HEK293 (cell line): Measurements from ENCODE around the gene RTP1.

Experiments
- CTCF ChIA-PET: fragments of 350-600 bp; formaldehyde crosslinking; extraction: SDS; loops from one replicate; lab custom pipeline; 2021; ENCODE audit warnings: antibody characterized with exemption; lab: Yijun Ruan, JAX
- POLR2A ChIA-PET: fragments of 300-600 bp; formaldehyde crosslinking; extraction: SDS; loops from one replicate; lab custom pipeline; 2020; ENCODE audit warnings: antibody characterized with exemption, inconsistent platforms; lab: Yijun Ruan, JAX
- H3K27ac ChIP-seq: fragments of 200-500 bp; sonication (Bioruptor generic); 2 replicates; pipeline ENCODE4 v1.5.1; 2014; ENCODE audit warnings: low read depth, low read length, control low read depth, inconsistent platforms; ENCODE audit errors: extremely low read depth
- H3K36me3 ChIP-seq, 2 experiments: fragments of 200-500 bp in 1 of 2; sonication (Bioruptor generic) in 1 of 2; 1 replicate in 1 of 2; 2 replicates in 1 of 2; pipeline ENCODE4 v1.5.1; 2014 to 2017; ENCODE audit warnings: inconsistent platforms in 2 of 2, low read length in 2 of 2; ENCODE audit not compliant: control insufficient read depth in 2 of 2, insufficient read depth in 1 of 2
- H3K4me1 ChIP-seq: fragments of 200-500 bp; sonication (Bioruptor generic); 2 replicates; pipeline ENCODE4 v1.5.1; 2014; ENCODE audit warnings: mild to moderate bottlenecking, low read length, inconsistent platforms; ENCODE audit not compliant: control insufficient read depth, insufficient read depth
- H3K4me3 ChIP-seq: 2 replicates; pipeline ENCODE4 v1.5.1; 2011; ENCODE audit warnings: low read depth, mild to moderate bottlenecking, control low read depth, low read length, moderate library complexity
- H3K9me3 ChIP-seq: fragments of 200-500 bp; sonication (Bioruptor generic); 2 replicates; pipeline ENCODE4 v1.5.1; 2014; ENCODE audit warnings: low read depth, low read length, inconsistent platforms; ENCODE audit not compliant: control insufficient read depth, insufficient read depth
- GFI1B ChIP-seq: fragments of 450-650 bp; formaldehyde crosslinking; IDR thresholded peaks from 2 replicates; pipeline ENCODE4 v1.5.1; 2016; ENCODE audit warnings: missing biosample characterization, missing genetic modification characterization
- HOXA7 ChIP-seq: sonication (generic); formaldehyde crosslinking; IDR thresholded peaks from 2 replicates; pipeline ENCODE4 v1.8.1; 2022; ENCODE audit warnings: missing genetic modification reagents, borderline replicate concordance
- KLF10 ChIP-seq: fragments of 450-650 bp; IDR thresholded peaks from 2 replicates; pipeline ENCODE4 v1.5.1; 2018; ENCODE audit warnings: missing biosample characterization, mild to moderate bottlenecking, missing genetic modification characterization
- SCRT1 ChIP-seq: fragments of 450-650 bp; formaldehyde crosslinking; IDR thresholded peaks from 2 replicates; pipeline ENCODE4 v1.5.1; 2016; ENCODE audit warnings: missing biosample characterization, missing genetic modification characterization, borderline replicate concordance
- TRIM28 ChIP-seq: IDR thresholded peaks from 2 replicates; pipeline ENCODE4 v1.6.1; 2011; ENCODE audit warnings: low read length, control low read depth, borderline replicate concordance
- ZBTB20 ChIP-seq: fragments of 450-650 bp; formaldehyde crosslinking; IDR thresholded peaks from 2 replicates; pipeline ENCODE4 v1.5.1; 2016; ENCODE audit warnings: missing biosample characterization, missing genetic modification characterization
- ZFP3 ChIP-seq: fragments of 450-650 bp; formaldehyde crosslinking; IDR thresholded peaks from 2 replicates; pipeline ENCODE4 v1.5.1; 2016; ENCODE audit warnings: low read depth, missing biosample characterization, missing genetic modification characterization
- ZNF302 ChIP-seq: fragments of 450-650 bp; formaldehyde crosslinking; IDR thresholded peaks from 2 replicates; pipeline ENCODE4 v1.5.1; 2016; ENCODE audit warnings: missing biosample characterization, missing genetic modification characterization, low read depth
- ZNF341 ChIP-seq: fragments of 450-650 bp; formaldehyde crosslinking; IDR thresholded peaks from 2 replicates; pipeline ENCODE4; 2016; ENCODE audit warnings: low read depth, missing biosample characterization, missing genetic modification characterization
- ZNF354C ChIP-seq: fragments of 450-650 bp; formaldehyde crosslinking; IDR thresholded peaks from 2 replicates; pipeline ENCODE4 v1.5.1; 2016; ENCODE audit warnings: missing biosample characterization, missing genetic modification characterization, low read depth, borderline replicate concordance
- ZNF366 ChIP-seq: fragments of 450-650 bp; formaldehyde crosslinking; conservative IDR thresholded peaks from 2 replicates; pipeline ENCODE4 v1.5.1; 2016; ENCODE audit warnings: missing biosample characterization, missing genetic modification characterization
- ZNF501 ChIP-seq: fragments of 450-650 bp; formaldehyde crosslinking; IDR thresholded peaks from 2 replicates; pipeline ENCODE4 v1.5.1; 2016; ENCODE audit warnings: missing biosample characterization, missing genetic modification characterization
- ZNF510 ChIP-seq: fragments of 450-650 bp; formaldehyde crosslinking; IDR thresholded peaks from 2 replicates; pipeline ENCODE4 v1.5.1; 2018; ENCODE audit warnings: mild to moderate bottlenecking, missing genetic modification characterization, missing biosample characterization; ENCODE audit not compliant: insufficient replicate concordance
- ZNF555 ChIP-seq: fragments of 450-650 bp; formaldehyde crosslinking; conservative IDR thresholded peaks from 2 replicates; pipeline ENCODE4 v1.5.1; 2017; ENCODE audit warnings: missing biosample characterization, mild to moderate bottlenecking, missing genetic modification characterization, inconsistent platforms
- TF ChIP-seq, protein P1 (sequence below): fragments of 450-650 bp; formaldehyde crosslinking; IDR thresholded peaks from 2 replicates; pipeline ENCODE4 v1.5.1; 2016; ENCODE audit warnings: missing biosample characterization, missing genetic modification characterization
- TF ChIP-seq, protein P2 (sequence below): fragments of 450-650 bp; formaldehyde crosslinking; IDR thresholded peaks from 2 replicates; pipeline ENCODE4 v1.5.1; 2016; ENCODE audit warnings: missing biosample characterization, missing genetic modification characterization, low read depth
- TF ChIP-seq, protein P3 (sequence below): fragments of 450-650 bp; IDR thresholded peaks from 2 replicates; pipeline ENCODE4 v1.5.1; 2018; ENCODE audit warnings: missing biosample characterization, mild to moderate bottlenecking, missing genetic modification characterization
- TF ChIP-seq, protein P4 (sequence below): fragments of 450-650 bp; formaldehyde crosslinking; conservative IDR thresholded peaks from 2 replicates; pipeline ENCODE4 v1.5.1; 2016; ENCODE audit warnings: low read depth, missing biosample characterization, missing genetic modification characterization
- TF ChIP-seq, protein P5 (sequence below): fragments of 450-650 bp; formaldehyde crosslinking; IDR thresholded peaks from 2 replicates; pipeline ENCODE4 v1.5.1; 2016; ENCODE audit warnings: missing biosample characterization, missing genetic modification characterization, borderline replicate concordance

The RTP1 gene

DNA sequence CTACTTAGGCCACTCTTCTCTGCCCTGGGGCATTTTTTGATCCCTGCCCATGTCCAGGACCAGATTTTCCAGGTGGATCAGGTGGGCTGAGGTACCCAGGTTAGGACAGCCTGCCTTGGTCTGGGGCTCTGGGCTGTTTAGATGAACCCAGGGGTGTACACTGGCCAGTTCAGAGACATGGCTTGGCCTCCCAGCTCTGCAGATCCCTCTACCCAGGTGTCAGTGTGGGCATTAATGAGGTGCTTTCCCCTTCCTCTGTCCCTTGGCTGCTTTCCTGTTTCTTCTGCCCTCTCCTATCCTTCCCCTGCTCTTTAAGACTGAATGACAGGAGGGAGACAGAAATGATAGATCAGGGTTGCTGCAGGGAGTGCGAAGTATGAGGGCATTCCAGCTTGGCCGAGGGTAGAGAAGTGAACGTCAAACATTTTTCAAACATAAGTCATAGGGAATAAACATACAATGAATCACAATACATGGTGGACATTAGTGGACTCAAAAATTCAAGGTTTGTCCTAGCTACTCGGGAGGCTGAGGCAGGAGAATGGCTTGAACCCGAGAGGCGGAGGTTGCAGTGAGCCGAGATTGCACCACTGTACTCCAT is 30.5 kb downstream of the RTP1 start:
- no peak for TF ChIP-seq HOXA7
- no peak overlapping the region for H3K27ac ChIP-seq
- ChIA-PET CTCF (interaction anchor here (1.1 kb wide), 1 partner anchor 486 kb away, joined by 3 read pairs; no protein-coding TSS in a partner anchor), POLR2A (no interaction called here)
- H3K4me3 ChIP-seq: no peak overlapping the region
- H3K4me1 ChIP-seq: no peaks in the 10 kb centered on the region
- no peaks in the 10 kb centered on the region for H3K9me3 ChIP-seq
- H3K36me3 ChIP-seq: no peaks in the 10 kb centered on the region

DNA sequence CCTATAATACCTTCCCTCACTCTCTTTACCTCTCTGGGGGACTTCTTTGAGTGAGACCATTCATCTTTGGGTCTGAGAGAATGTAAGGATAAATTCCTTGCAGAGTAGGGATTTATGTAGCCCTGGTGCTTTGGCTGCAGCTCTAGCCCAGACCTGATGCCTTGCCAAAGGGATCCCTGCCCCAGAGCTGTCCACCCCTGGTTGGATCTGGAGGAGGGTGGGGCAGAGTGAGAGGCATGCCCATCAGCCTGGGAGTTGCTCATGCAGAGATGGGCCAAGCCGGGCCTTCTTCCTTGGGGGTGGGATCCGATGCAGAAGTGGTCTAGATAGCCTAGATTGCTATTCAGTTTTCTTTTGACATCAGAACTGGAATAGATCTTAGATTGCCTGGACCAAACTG is 31.5 kb downstream of the RTP1 start:
- POLR2A ChIA-PET: no interaction called here
- H3K4me1 ChIP-seq: no peaks in the 10 kb centered on the region
- no peak overlapping the region for H3K4me3 ChIP-seq
- no peaks in the 10 kb centered on the region for H3K9me3 ChIP-seq
- CTCF ChIA-PET: interaction anchor here (1.1 kb wide), 1 partner anchor 485 kb away, joined by 3 read pairs; no protein-coding TSS in a partner anchor
- H3K27ac ChIP-seq: no peak overlapping the region
- no peaks in the 10 kb centered on the region for H3K36me3 ChIP-seq
- TF ChIP-seq ZNF341 (no peak), GFI1B (tag by site-specific recombination) (no peak), ZNF555 (no peak), ZNF302 (tag by site-specific recombination) (no peak), KLF10 (tag by site-specific recombination) (no peak), ZFP3 (tag by site-specific recombination) (no peak), ZNF510 (tag by site-specific recombination) (no peak), HOXA7 (no peak)
- TF ChIP-seq, protein P1, sequence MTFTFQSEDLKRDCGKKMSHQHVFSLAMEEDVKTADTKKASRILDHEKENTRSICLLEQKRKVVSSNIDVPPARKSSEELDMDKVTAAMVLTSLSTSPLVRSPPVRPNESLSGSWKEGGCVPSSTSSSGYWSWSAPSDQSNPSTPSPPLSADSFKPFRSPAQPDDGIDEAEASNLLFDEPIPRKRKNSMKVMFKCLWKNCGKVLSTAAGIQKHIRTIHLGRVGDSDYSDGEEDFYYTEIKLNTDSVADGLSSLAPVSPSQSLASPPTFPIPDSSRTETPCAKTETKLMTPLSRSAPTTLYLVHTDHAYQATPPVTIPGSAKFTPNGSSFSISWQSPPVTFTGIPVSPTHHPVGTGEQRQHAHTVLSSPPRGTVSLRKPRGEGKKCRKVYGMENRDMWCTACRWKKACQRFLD (tag by site-specific recombination): no peak
- TF ChIP-seq, protein P2, sequence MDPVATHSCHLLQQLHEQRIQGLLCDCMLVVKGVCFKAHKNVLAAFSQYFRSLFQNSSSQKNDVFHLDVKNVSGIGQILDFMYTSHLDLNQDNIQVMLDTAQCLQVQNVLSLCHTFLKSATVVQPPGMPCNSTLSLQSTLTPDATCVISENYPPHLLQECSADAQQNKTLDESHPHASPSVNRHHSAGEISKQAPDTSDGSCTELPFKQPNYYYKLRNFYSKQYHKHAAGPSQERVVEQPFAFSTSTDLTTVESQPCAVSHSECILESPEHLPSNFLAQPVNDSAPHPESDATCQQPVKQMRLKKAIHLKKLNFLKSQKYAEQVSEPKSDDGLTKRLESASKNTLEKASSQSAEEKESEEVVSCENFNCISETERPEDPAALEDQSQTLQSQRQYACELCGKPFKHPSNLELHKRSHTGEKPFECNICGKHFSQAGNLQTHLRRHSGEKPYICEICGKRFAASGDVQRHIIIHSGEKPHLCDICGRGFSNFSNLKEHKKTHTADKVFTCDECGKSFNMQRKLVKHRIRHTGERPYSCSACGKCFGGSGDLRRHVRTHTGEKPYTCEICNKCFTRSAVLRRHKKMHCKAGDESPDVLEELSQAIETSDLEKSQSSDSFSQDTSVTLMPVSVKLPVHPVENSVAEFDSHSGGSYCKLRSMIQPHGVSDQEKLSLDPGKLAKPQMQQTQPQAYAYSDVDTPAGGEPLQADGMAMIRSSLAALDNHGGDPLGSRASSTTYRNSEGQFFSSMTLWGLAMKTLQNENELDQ (tag by site-specific recombination): no peak
- TF ChIP-seq, protein P3, sequence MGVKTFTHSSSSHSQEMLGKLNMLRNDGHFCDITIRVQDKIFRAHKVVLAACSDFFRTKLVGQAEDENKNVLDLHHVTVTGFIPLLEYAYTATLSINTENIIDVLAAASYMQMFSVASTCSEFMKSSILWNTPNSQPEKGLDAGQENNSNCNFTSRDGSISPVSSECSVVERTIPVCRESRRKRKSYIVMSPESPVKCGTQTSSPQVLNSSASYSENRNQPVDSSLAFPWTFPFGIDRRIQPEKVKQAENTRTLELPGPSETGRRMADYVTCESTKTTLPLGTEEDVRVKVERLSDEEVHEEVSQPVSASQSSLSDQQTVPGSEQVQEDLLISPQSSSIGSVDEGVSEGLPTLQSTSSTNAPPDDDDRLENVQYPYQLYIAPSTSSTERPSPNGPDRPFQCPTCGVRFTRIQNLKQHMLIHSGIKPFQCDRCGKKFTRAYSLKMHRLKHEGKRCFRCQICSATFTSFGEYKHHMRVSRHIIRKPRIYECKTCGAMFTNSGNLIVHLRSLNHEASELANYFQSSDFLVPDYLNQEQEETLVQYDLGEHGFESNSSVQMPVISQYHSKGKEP: no peak
- TF ChIP-seq, all 188 proteins: peak for 0

DNA sequence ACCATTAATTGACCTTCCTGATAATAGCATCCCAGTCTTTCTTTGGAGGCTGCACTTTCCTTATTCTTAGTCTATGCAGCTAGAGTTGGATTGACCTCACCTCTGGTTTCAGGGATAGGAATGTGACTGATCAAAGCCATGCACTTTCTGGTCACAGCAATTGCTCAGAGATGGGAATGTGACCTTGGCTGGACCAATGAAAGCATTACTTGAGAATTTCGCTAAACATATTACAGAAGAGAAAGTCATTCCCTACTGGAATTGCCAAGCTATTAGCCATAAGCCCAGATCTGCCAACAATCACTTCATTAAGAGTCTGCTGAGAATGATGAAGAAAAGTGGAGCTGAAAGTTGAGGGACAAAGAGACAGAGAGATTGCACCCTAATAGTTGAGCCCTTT is 32.7 kb downstream of the RTP1 start:
- TF ChIP-seq, protein P4, sequence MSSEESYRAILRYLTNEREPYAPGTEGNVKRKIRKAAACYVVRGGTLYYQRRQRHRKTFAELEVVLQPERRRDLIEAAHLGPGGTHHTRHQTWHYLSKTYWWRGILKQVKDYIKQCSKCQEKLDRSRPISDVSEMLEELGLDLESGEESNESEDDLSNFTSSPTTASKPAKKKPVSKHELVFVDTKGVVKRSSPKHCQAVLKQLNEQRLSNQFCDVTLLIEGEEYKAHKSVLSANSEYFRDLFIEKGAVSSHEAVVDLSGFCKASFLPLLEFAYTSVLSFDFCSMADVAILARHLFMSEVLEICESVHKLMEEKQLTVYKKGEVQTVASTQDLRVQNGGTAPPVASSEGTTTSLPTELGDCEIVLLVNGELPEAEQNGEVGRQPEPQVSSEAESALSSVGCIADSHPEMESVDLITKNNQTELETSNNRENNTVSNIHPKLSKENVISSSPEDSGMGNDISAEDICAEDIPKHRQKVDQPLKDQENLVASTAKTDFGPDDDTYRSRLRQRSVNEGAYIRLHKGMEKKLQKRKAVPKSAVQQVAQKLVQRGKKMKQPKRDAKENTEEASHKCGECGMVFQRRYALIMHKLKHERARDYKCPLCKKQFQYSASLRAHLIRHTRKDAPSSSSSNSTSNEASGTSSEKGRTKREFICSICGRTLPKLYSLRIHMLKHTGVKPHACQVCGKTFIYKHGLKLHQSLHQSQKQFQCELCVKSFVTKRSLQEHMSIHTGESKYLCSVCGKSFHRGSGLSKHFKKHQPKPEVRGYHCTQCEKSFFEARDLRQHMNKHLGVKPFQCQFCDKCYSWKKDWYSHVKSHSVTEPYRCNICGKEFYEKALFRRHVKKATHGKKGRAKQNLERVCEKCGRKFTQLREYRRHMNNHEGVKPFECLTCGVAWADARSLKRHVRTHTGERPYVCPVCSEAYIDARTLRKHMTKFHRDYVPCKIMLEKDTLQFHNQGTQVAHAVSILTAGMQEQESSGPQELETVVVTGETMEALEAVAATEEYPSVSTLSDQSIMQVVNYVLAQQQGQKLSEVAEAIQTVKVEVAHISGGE (tag by site-specific recombination): no peak
- TF ChIP-seq ZBTB20 (tag by site-specific recombination) (no peak), ZNF366 (tag by site-specific recombination) (no peak), ZNF354C (tag by site-specific recombination) (no peak), ZNF501 (tag by site-specific recombination) (no peak), TRIM28 (no peak), SCRT1 (tag by site-specific recombination) (no peak)
- TF ChIP-seq, protein P5, sequence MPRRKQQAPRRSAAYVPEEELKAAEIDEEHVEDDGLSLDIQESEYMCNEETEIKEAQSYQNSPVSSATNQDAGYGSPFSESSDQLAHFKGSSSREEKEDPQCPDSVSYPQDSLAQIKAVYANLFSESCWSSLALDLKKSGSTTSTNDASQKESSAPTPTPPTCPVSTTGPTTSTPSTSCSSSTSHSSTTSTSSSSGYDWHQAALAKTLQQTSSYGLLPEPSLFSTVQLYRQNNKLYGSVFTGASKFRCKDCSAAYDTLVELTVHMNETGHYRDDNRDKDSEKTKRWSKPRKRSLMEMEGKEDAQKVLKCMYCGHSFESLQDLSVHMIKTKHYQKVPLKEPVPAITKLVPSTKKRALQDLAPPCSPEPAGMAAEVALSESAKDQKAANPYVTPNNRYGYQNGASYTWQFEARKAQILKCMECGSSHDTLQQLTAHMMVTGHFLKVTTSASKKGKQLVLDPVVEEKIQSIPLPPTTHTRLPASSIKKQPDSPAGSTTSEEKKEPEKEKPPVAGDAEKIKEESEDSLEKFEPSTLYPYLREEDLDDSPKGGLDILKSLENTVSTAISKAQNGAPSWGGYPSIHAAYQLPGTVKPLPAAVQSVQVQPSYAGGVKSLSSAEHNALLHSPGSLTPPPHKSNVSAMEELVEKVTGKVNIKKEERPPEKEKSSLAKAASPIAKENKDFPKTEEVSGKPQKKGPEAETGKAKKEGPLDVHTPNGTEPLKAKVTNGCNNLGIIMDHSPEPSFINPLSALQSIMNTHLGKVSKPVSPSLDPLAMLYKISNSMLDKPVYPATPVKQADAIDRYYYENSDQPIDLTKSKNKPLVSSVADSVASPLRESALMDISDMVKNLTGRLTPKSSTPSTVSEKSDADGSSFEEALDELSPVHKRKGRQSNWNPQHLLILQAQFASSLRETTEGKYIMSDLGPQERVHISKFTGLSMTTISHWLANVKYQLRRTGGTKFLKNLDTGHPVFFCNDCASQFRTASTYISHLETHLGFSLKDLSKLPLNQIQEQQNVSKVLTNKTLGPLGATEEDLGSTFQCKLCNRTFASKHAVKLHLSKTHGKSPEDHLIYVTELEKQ (tag by site-specific recombination): no peak
- Histone ChIP-seq H3K4me3 (no peak overlapping the region), H3K9me3 (no peaks in the 10 kb centered on the region), H3K4me1 (no peaks in the 10 kb centered on the region), H3K27ac (no peak overlapping the region), H3K36me3 (no peaks in the 10 kb centered on the region)
- ChIA-PET POLR2A (no interaction called here), CTCF (interaction anchor here (0.5 to 1.0 kb wide), 3 partner anchors 27 to 485 kb away, joined by 3 to 4 read pairs (median 3); no protein-coding TSS in a partner anchor)
